ENCODE measurements around the gene GPSM3. TPM values are rescaled to one million over a fixed set of nuclear protein-coding genes. Genes with fewer than 3 reads are reported as not detected.

GPSM3 gene
- total and polyA plus RNA-seq, 2 of the 13 experiments (the other 11 are each of a cell fraction or from before 2014, with no cell fraction given) = 0.18 to 6.2 TPM

GRCh38 chr6:32178547-32179440 is 13.6 kb downstream of the GPSM3 start (continued):
- TF ChIP-seq TFE3 (CRISPR knock-in tag; IDR thresholded peaks at IDR 0.05) = 0 out of 2 replicates have a peak, but pooled peaks have one; percentile 28
- TF ChIP-seq POLR2G (IDR thresholded peaks at IDR 0.05; ENCODE audit: low read depth, low read length) = no peak
- TF ChIP-seq MEIS2 (CRISPR knock-in tag; IDR thresholded peaks at IDR 0.05) = peak; percentile 12; the same call in 1 of the 2 replicates
- TF ChIP-seq NR2F2 (IDR thresholded peaks at IDR 0.05; ENCODE audit: borderline replicate concordance, low read depth) = 0 out of 2 replicates have a peak, but pooled peaks have one; percentile 18
- TF ChIP-seq PATZ1 (CRISPR knock-in tag; IDR thresholded peaks at IDR 0.05) = peak; percentile 13; the same call in 1 of the 2 replicates
- TF ChIP-seq, protein P1, sequence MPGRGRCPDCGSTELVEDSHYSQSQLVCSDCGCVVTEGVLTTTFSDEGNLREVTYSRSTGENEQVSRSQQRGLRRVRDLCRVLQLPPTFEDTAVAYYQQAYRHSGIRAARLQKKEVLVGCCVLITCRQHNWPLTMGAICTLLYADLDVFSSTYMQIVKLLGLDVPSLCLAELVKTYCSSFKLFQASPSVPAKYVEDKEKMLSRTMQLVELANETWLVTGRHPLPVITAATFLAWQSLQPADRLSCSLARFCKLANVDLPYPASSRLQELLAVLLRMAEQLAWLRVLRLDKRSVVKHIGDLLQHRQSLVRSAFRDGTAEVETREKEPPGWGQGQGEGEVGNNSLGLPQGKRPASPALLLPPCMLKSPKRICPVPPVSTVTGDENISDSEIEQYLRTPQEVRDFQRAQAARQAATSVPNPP (CRISPR knock-in tag; IDR thresholded peaks at IDR 0.05) = no peak
- TF ChIP-seq EEA1 (CRISPR knock-in tag; IDR thresholded peaks at IDR 0.05; ENCODE audit: borderline replicate concordance) = 0 out of 2 replicates have a peak, but pooled peaks have one; percentile 35
- no peak for TF ChIP-seq HCFC1 (IDR thresholded peaks at IDR 0.05; ENCODE audit: low read depth, low read length)
- TF ChIP-seq SIN3B (IDR thresholded peaks at IDR 0.05; ENCODE audit: low read length) = peak; percentile 64; the same call in 1 of the 2 replicates
- TF ChIP-seq MBD4 (IDR thresholded peaks at IDR 0.05; ENCODE audit: borderline replicate concordance, low read length) = no peak
- no peak for TF ChIP-seq SOX6 (IDR thresholded peaks at IDR 0.05)
- peak; percentile 36; the same call in 1 of the 2 replicates for TF ChIP-seq SOX6 (CRISPR knock-in tag; IDR thresholded peaks at IDR 0.05)
- no peak for TF ChIP-seq PRDM10 (CRISPR knock-in tag; IDR thresholded peaks at IDR 0.05; ENCODE audit: low read depth)
- TF ChIP-seq EHMT2 (IDR thresholded peaks at IDR 0.05; ENCODE audit: borderline replicate concordance, low read depth, low read length) = no peak
- TF ChIP-seq, protein P2, sequence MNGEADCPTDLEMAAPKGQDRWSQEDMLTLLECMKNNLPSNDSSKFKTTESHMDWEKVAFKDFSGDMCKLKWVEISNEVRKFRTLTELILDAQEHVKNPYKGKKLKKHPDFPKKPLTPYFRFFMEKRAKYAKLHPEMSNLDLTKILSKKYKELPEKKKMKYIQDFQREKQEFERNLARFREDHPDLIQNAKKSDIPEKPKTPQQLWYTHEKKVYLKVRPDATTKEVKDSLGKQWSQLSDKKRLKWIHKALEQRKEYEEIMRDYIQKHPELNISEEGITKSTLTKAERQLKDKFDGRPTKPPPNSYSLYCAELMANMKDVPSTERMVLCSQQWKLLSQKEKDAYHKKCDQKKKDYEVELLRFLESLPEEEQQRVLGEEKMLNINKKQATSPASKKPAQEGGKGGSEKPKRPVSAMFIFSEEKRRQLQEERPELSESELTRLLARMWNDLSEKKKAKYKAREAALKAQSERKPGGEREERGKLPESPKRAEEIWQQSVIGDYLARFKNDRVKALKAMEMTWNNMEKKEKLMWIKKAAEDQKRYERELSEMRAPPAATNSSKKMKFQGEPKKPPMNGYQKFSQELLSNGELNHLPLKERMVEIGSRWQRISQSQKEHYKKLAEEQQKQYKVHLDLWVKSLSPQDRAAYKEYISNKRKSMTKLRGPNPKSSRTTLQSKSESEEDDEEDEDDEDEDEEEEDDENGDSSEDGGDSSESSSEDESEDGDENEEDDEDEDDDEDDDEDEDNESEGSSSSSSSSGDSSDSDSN (CRISPR knock-in tag; IDR thresholded peaks at IDR 0.05) = peak; percentile 41; the same call in 1 of the 2 replicates
